Fibroblast of mammary gland (primary cell): Measurements from ENCODE around the gene BMS1.

Source experiments
- DNase-seq: peaks from one replicate; pipeline ENCODE4 v3.0.0-alpha.2; 2010; ENCODE audit warnings: low read depth
- H3K4me3 ChIP-seq: 2 replicates; pipeline ENCODE4 v1.5.1; 2011; ENCODE audit warnings: low read depth, mild to moderate bottlenecking, low read length, moderate library complexity; ENCODE audit not compliant: control insufficient read depth
- TF ChIP-seq, protein P1 (sequence below): conservative IDR thresholded peaks from 2 replicates; pipeline ENCODE4 v1.5.1; 2011; ENCODE audit warnings: low read depth, low read length, inconsistent platforms; ENCODE audit not compliant: control insufficient read depth, insufficient read depth

Gene BMS1

DNA sequence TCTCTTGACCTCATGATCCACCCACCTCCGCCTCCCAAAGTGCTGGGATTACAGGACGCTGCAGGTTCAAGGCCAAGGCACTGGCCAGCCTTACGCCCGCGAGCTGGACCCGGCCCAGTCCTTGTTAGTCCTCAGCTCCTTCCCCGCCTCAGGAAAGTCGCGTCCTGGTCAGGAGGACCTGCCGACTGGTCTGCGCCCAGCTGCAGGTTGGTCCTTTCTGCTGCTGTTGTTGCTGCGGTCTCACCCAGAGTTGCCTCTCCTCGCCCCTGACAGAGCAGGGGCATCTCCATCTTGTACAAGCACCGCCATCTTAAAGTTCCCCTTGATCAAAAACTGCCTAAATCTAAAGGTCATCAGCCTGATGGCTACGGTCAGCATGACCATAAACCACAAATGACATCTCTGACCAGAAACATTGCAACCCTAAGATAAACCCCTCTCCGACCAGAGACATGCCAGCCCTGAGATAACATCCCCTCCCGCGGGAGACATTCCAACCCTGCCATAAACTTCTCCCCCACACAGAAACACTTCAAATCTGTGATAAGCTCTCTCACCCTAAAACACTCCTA lies 13.9 kb upstream of the BMS1 start:
- DNase-seq: no peak
- no peak overlapping the region for H3K4me3 ChIP-seq
- TF ChIP-seq, protein P1, sequence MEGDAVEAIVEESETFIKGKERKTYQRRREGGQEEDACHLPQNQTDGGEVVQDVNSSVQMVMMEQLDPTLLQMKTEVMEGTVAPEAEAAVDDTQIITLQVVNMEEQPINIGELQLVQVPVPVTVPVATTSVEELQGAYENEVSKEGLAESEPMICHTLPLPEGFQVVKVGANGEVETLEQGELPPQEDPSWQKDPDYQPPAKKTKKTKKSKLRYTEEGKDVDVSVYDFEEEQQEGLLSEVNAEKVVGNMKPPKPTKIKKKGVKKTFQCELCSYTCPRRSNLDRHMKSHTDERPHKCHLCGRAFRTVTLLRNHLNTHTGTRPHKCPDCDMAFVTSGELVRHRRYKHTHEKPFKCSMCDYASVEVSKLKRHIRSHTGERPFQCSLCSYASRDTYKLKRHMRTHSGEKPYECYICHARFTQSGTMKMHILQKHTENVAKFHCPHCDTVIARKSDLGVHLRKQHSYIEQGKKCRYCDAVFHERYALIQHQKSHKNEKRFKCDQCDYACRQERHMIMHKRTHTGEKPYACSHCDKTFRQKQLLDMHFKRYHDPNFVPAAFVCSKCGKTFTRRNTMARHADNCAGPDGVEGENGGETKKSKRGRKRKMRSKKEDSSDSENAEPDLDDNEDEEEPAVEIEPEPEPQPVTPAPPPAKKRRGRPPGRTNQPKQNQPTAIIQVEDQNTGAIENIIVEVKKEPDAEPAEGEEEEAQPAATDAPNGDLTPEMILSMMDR: no peak

DNA sequence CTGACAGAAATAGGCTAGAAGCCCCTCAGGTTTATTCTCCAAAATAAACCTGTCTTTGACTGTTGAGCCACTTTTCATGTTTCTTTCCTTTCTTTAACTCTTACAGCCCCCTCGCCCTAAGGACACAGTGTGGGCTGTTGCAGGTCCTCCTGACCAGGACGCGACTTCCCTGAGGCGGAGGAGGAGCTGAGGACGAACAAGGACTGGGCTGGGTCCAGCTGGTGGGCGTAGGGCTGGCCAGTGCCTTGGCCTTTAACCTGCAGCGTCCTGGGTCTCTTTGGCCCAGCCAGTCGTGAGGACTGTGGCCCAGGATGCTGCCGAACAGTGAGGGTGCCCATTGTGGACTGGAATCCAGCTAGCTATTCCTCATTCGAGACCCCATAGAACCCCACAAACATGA lies 13.4 kb upstream of the BMS1 start:
- no peak overlapping the region for H3K4me3 ChIP-seq
- TF ChIP-seq, protein P1: no peak
- no peak for DNase-seq

DNA sequence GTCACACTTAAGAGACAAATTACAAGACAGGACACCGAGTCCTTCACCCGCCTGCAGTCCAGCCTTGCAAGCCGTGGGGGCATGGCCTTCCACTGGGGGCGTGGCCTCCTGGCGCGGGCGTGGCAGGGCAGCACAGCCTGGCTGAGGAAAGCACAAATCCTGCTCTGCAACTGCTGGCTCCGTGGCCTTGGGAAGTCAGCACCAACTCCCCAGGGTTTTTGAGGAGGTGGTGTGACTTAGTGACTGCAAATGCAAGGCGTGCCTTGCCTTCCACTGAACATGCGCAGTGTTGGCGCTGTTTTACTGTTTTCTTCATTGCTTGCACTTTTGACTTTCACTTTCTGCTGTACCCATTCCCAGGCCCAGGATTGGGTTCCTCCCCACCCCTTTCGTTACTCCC lies 12.9 kb upstream of the BMS1 start:
- no peak overlapping the region for H3K4me3 ChIP-seq

DNA sequence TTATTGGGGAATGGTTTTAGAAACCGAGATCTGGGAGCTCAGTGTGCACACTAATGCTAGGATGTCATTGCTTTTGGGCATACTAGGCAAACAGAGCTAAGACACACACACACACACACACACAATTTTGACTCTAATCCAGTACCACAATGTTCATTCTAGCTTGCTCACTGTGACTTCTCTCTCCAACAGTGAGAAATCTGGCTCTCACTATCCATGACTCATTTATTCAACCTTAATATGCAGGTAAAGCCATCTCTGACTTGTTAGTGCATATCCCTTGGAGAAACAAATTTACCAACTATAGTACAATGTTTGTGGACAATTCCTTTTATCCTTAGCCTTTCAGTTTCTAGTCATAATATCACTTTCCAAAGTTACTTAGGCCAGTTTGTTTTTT lies 5.9 kb upstream of the BMS1 start:
- H3K4me3 ChIP-seq: no peak overlapping the region
- no peak for DNase-seq
- TF ChIP-seq, protein P1: no peak

More for the DNA sequence above, 12.9 kb upstream of the BMS1 start:
- TF ChIP-seq, protein P1: no peak
- no peak for DNase-seq

DNA sequence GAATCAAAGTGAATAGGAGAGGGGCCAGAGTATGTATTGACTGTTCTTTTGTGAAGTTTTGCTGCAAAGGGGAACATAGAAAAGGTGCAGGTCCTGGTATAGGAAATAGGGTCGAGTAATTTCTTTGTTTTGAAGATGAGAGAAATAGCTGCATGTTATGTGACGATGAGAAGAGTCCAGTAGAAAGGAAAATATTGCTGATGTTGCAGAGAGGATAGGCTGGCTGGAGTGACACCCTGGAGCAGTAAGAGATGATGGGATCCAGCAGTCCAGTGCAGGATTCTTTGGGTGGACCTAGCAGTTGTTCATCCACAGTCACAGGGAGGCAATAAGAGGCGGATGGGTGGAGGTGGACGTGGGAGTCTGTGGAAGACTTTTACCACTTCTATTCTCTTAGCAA lies 2.1 kb upstream of the BMS1 start:
- no peak for DNase-seq
- TF ChIP-seq, protein P1: no peak
- no peak overlapping the region for H3K4me3 ChIP-seq

DNA sequence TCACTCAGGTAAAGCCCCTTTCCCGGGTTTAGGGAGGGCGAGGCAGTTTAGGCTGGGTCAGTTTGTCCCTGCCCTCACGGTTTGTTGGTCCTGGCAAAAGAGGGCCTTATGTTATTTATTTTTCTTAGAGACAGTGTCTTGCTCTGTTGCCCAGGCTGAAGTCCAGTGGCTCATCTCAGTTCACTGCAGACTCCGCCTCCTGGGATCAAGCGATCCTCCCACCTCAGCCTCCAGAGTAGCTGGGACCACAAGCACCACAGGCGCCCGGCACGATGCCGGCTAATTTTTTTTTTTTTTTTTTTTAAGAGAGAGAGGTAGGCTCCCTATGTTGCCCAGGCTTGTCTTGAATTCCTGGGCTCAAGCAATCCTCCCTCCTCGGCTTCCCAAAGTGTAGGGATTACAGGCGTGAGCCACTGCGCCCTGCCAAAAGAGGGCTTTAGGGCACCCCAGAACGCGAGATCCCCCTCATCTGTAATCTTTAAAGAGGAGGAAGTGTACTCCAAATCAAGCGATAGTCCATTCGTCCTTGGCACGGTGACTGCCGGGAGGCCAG lies 626 bp upstream of the BMS1 start:
- TF ChIP-seq, protein P1: no peak
- peak overlapping the region; percentile 92 for H3K4me3 ChIP-seq
- peak; percentile 20 for DNase-seq
